WTC11 (cell line): ENCODE measurements around the gene NAV2. TPM values are rescaled to one million over a fixed set of nuclear protein-coding genes. Genes with fewer than 3 reads are reported as not detected.
A peak's percentile ranks its signal among the peaks of the same experiment; 100 is the strongest.

Experiments used
- ATAC-seq: fragments of 200-7000 bp; cut with Tn5 transposase; 2 replicates; pipeline ENCODE4 v1.10.0; 2021; ENCODE audit warnings: mild to moderate bottlenecking, moderate library complexity
- CTCF ChIA-PET: fragments of 300-600 bp; sonication (Branson Sonifier 250); formaldehyde crosslinking; loops from one replicate; lab custom pipeline; 2021; ENCODE audit warnings: antibody characterized with exemption; lab: Charles Lee
- POLR2A ChIA-PET: fragments of 350-600 bp; sonication (Branson Sonifier 250); formaldehyde crosslinking; loops from one replicate; lab custom pipeline; 2021; ENCODE audit warnings: antibody characterized with exemption; lab: Charles Lee
- DNase-seq: peaks from one replicate; pipeline ENCODE4 v3.0.0; 2021; ENCODE audit warnings: low spot score
- H3K27ac Mint-ChIP-seq: 2 replicates; pipeline ENCODE4 v1.8.0; 2021; ENCODE audit warnings: mixed read lengths
- H3K27me3 Mint-ChIP-seq: 2 replicates; pipeline ENCODE4 v1.8.0; 2021; ENCODE audit warnings: low read depth, mild to moderate bottlenecking, moderate library complexity, mixed read lengths
- H3K36me3 Mint-ChIP-seq: 2 replicates; pipeline ENCODE4 v1.8.0; 2021; ENCODE audit warnings: mixed read lengths
- H3K4me1 Mint-ChIP-seq: 2 replicates; pipeline ENCODE4 v1.8.0; 2022; ENCODE audit warnings: mixed read lengths
- H3K4me3 Mint-ChIP-seq: 2 replicates; pipeline ENCODE4 v1.8.0; 2021; ENCODE audit warnings: mild to moderate bottlenecking, moderate library complexity, mixed read lengths
- H3K9me3 Mint-ChIP-seq: 2 replicates; pipeline ENCODE4 v1.8.0; 2021; ENCODE audit warnings: mixed read lengths
- ATF1 ChIP-seq: sonication (generic); formaldehyde crosslinking; IDR thresholded peaks from 2 replicates; pipeline ENCODE4 v1.8.1; 2023; ENCODE audit warnings: mild to moderate bottlenecking, moderate library complexity, missing genetic modification reagents
- FOXK1 ChIP-seq: sonication (generic); formaldehyde crosslinking; IDR thresholded peaks from 2 replicates; pipeline ENCODE4 v1.8.0; 2022; ENCODE audit warnings: mild to moderate bottlenecking, moderate library complexity, missing genetic modification reagents
- JUN ChIP-seq: sonication (generic); formaldehyde crosslinking; IDR thresholded peaks from 2 replicates; pipeline ENCODE4 v1.8.0; 2023; ENCODE audit warnings: mild to moderate bottlenecking, missing genetic modification reagents
- MXD4 ChIP-seq: fragments of 250-450 bp; sonication (Bioruptor Pico); IDR thresholded peaks from 2 replicates; pipeline ENCODE4 v1.8.0; 2021; ENCODE audit warnings: mild to moderate bottlenecking, moderate library complexity, borderline replicate concordance
- RORB ChIP-seq: fragments of 250-450 bp; sonication (Bioruptor Pico); IDR thresholded peaks from 2 replicates; pipeline ENCODE4 v1.9.0; 2021; ENCODE audit warnings: mild to moderate bottlenecking
- SMAD3 ChIP-seq: sonication (generic); formaldehyde crosslinking; IDR thresholded peaks from 2 replicates; pipeline ENCODE4 v1.8.0; 2022; ENCODE audit warnings: missing genetic modification reagents, mild to moderate bottlenecking, borderline replicate concordance
- TP53 ChIP-seq: sonication (generic); formaldehyde crosslinking; IDR thresholded peaks from 2 replicates; pipeline ENCODE4 v1.8.1; 2023; ENCODE audit warnings: mild to moderate bottlenecking, missing genetic modification reagents
- ZNF263 ChIP-seq: sonication (generic); formaldehyde crosslinking; IDR thresholded peaks from 2 replicates; pipeline ENCODE4 v1.8.1; 2022; ENCODE audit warnings: low read depth, mild to moderate bottlenecking, moderate library complexity, missing genetic modification reagents
- ZNF317 ChIP-seq: sonication (generic); formaldehyde crosslinking; IDR thresholded peaks from 2 replicates; pipeline ENCODE4 v1.8.1; 2023; ENCODE audit warnings: low read depth, mild to moderate bottlenecking, moderate library complexity, missing genetic modification reagents, borderline replicate concordance
- ZNF671 ChIP-seq: fragments of 250-450 bp; sonication (Bioruptor Pico); IDR thresholded peaks from 2 replicates; pipeline ENCODE4 v1.8.0; 2021; ENCODE audit warnings: mild to moderate bottlenecking
- total RNA-seq: library from RNA; stranded (reverse); gene quantifications from 3 replicates; pipeline ENCODE4 v1.2.3, GENCODE V29; 2021
- TF ChIP-seq, protein P1 (sequence below): sonication (generic); formaldehyde crosslinking; IDR thresholded peaks from 2 replicates; pipeline ENCODE4 v1.8.1; 2022; ENCODE audit warnings: mild to moderate bottlenecking, moderate library complexity, missing genetic modification reagents
- TF ChIP-seq, protein P2 (sequence below): sonication (generic); formaldehyde crosslinking; IDR thresholded peaks from 2 replicates; pipeline ENCODE4 v1.8.1; 2023; ENCODE audit warnings: mild to moderate bottlenecking, missing genetic modification reagents, moderate library complexity
- TF ChIP-seq, protein P3 (sequence below): sonication (generic); formaldehyde crosslinking; IDR thresholded peaks from 2 replicates; pipeline ENCODE4 v1.8.0; 2022; ENCODE audit warnings: mild to moderate bottlenecking, missing genetic modification reagents
- TF ChIP-seq, protein P4 (sequence below): fragments of 250-450 bp; sonication (Bioruptor Pico); IDR thresholded peaks from 2 replicates; pipeline ENCODE4 v1.9.0; 2021; ENCODE audit warnings: mild to moderate bottlenecking
- TF ChIP-seq, protein P5 (sequence below): sonication (generic); formaldehyde crosslinking; IDR thresholded peaks from 2 replicates; pipeline ENCODE4 v1.8.1; 2023; ENCODE audit warnings: mild to moderate bottlenecking, missing genetic modification reagents
- TF ChIP-seq, protein P6 (sequence below): fragments of 200-600 bp; IDR thresholded peaks from 2 replicates; pipeline ENCODE4 v1.8.0; 2022; ENCODE audit warnings: antibody characterized with exemption

Gene NAV2
- total RNA-seq, 1 experiment from 2014 or later, result 42.8 TPM

DNA sequence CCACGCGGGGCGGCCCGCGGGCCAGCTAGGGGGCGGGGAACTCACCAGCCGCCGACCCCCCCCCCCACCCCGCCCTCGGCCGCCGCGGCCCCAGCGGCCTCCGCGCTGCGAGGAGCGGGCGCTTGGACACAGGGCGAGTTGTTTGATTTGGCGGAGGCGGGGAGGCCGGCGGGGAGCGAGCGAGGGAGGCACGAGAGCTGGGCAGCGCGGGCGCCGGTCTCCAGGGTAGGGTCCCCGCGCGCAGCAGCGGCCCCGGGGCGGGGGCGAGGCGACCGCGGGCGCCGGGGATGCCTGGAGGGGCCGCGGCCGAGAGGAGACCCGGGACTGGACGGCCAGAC, 64.4 kb downstream of the NAV2 start:
- CTCF ChIA-PET, result interaction anchor here (1.1 to 3.0 kb wide), 6 partner anchors 10 to 127 kb away, joined by 3 to 20 read pairs (median 4); no protein-coding TSS in a partner anchor
- POLR2A ChIA-PET, result interaction anchor here (1.0 to 1.2 kb wide), 3 partner anchors 14 to 91 kb away, joined by 3 to 6 read pairs (median 3); no protein-coding TSS in a partner anchor

DNA sequence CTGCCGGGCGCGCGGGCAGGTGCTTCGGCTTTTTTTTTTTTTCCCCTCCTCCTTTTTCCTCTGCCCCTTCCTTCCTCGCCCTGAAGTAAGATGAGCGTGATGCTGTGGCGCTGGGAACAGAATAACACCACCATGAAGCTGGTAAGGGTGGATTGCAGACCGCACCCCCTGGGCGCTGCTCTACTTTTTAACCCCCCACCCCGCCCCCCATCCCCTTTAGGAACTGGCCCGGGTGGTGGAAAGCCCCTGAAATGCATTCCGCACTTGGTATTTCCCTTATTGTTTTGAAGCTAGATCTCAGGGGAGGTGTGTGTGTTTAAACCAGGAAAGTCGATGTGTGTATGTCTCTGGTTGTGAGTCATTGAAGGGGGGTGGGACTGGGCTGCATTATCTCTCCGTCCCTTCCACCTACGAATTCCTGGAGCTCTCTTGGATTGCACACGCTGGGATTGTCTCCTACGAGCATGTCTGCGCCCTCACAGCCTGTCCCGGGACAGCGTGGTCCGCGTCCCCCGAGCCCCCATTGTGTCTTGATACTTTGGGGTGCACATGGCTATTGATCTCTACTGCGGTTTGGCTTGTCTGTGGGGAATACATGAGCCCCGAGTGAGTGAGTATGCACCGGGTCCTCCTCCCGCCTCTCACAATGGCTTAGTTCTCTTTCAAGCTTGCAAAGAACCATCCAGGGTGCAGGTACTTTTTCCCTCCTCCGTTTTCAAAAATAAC, 64.9 kb downstream of the NAV2 start:
- peak overlapping the region; percentile 87 for H3K27ac Mint-ChIP-seq
- H3K27me3 Mint-ChIP-seq, result peaks cover 21% of the 10 kb centered on the region
- no peak for TF ChIP-seq SMAD3 (CRISPR knock-in tag)
- TF ChIP-seq ZNF671 (CRISPR knock-in tag), result no peak
- TF ChIP-seq, protein P1, sequence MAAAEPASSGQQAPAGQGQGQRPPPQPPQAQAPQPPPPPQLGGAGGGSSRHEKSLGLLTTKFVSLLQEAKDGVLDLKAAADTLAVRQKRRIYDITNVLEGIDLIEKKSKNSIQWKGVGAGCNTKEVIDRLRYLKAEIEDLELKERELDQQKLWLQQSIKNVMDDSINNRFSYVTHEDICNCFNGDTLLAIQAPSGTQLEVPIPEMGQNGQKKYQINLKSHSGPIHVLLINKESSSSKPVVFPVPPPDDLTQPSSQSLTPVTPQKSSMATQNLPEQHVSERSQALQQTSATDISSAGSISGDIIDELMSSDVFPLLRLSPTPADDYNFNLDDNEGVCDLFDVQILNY (CRISPR knock-in tag), result no peak
- TF ChIP-seq JUN, result no peak
- no peak for TF ChIP-seq ZNF263 (CRISPR knock-in tag)
- TF ChIP-seq, protein P2, sequence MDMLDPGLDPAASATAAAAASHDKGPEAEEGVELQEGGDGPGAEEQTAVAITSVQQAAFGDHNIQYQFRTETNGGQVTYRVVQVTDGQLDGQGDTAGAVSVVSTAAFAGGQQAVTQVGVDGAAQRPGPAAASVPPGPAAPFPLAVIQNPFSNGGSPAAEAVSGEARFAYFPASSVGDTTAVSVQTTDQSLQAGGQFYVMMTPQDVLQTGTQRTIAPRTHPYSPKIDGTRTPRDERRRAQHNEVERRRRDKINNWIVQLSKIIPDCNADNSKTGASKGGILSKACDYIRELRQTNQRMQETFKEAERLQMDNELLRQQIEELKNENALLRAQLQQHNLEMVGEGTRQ (CRISPR knock-in tag), result no peak
- TF ChIP-seq FOXK1 (CRISPR knock-in tag), result no peak
- no peak for TF ChIP-seq MXD4 (CRISPR knock-in tag)
- TF ChIP-seq, protein P3, sequence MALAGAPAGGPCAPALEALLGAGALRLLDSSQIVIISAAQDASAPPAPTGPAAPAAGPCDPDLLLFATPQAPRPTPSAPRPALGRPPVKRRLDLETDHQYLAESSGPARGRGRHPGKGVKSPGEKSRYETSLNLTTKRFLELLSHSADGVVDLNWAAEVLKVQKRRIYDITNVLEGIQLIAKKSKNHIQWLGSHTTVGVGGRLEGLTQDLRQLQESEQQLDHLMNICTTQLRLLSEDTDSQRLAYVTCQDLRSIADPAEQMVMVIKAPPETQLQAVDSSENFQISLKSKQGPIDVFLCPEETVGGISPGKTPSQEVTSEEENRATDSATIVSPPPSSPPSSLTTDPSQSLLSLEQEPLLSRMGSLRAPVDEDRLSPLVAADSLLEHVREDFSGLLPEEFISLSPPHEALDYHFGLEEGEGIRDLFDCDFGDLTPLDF (CRISPR knock-in tag), result no peak
- TF ChIP-seq, protein P4, sequence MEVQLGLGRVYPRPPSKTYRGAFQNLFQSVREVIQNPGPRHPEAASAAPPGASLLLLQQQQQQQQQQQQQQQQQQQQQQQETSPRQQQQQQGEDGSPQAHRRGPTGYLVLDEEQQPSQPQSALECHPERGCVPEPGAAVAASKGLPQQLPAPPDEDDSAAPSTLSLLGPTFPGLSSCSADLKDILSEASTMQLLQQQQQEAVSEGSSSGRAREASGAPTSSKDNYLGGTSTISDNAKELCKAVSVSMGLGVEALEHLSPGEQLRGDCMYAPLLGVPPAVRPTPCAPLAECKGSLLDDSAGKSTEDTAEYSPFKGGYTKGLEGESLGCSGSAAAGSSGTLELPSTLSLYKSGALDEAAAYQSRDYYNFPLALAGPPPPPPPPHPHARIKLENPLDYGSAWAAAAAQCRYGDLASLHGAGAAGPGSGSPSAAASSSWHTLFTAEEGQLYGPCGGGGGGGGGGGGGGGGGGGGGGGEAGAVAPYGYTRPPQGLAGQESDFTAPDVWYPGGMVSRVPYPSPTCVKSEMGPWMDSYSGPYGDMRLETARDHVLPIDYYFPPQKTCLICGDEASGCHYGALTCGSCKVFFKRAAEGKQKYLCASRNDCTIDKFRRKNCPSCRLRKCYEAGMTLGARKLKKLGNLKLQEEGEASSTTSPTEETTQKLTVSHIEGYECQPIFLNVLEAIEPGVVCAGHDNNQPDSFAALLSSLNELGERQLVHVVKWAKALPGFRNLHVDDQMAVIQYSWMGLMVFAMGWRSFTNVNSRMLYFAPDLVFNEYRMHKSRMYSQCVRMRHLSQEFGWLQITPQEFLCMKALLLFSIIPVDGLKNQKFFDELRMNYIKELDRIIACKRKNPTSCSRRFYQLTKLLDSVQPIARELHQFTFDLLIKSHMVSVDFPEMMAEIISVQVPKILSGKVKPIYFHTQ (CRISPR knock-in tag), result no peak
- TF ChIP-seq ZNF317 (CRISPR knock-in tag), result no peak
- TF ChIP-seq, protein P5, sequence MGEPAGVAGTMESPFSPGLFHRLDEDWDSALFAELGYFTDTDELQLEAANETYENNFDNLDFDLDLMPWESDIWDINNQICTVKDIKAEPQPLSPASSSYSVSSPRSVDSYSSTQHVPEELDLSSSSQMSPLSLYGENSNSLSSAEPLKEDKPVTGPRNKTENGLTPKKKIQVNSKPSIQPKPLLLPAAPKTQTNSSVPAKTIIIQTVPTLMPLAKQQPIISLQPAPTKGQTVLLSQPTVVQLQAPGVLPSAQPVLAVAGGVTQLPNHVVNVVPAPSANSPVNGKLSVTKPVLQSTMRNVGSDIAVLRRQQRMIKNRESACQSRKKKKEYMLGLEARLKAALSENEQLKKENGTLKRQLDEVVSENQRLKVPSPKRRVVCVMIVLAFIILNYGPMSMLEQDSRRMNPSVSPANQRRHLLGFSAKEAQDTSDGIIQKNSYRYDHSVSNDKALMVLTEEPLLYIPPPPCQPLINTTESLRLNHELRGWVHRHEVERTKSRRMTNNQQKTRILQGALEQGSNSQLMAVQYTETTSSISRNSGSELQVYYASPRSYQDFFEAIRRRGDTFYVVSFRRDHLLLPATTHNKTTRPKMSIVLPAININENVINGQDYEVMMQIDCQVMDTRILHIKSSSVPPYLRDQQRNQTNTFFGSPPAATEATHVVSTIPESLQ, result no peak
- TF ChIP-seq, protein P6, sequence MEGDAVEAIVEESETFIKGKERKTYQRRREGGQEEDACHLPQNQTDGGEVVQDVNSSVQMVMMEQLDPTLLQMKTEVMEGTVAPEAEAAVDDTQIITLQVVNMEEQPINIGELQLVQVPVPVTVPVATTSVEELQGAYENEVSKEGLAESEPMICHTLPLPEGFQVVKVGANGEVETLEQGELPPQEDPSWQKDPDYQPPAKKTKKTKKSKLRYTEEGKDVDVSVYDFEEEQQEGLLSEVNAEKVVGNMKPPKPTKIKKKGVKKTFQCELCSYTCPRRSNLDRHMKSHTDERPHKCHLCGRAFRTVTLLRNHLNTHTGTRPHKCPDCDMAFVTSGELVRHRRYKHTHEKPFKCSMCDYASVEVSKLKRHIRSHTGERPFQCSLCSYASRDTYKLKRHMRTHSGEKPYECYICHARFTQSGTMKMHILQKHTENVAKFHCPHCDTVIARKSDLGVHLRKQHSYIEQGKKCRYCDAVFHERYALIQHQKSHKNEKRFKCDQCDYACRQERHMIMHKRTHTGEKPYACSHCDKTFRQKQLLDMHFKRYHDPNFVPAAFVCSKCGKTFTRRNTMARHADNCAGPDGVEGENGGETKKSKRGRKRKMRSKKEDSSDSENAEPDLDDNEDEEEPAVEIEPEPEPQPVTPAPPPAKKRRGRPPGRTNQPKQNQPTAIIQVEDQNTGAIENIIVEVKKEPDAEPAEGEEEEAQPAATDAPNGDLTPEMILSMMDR, result no peak
- TF ChIP-seq TP53 (CRISPR knock-in tag), result no peak
- no peak for TF ChIP-seq ATF1 (CRISPR knock-in tag)
- TF ChIP-seq RORB (CRISPR knock-in tag), result no peak
- H3K4me3 Mint-ChIP-seq, result peak overlapping the region; percentile 86
- peaks cover 68% of the 10 kb centered on the region for H3K4me1 Mint-ChIP-seq
- H3K9me3 Mint-ChIP-seq, result peaks cover 9% of the 10 kb centered on the region
- ChIA-PET CTCF (interaction anchor here (0.6 to 3.0 kb wide), 11 partner anchors 10 to 137 kb away, joined by 3 to 20 read pairs (median 4); no protein-coding TSS in a partner anchor), POLR2A (interaction anchor here (0.6 to 1.2 kb wide), 4 partner anchors 14 to 90 kb away, joined by 3 to 6 read pairs (median 4); no protein-coding TSS in a partner anchor)
- peaks cover 9% of the 10 kb centered on the region for H3K36me3 Mint-ChIP-seq
- ATAC-seq (peak; percentile 38), DNase-seq (no peak)

More for the DNA sequence above, 64.4 kb downstream of the NAV2 start:
- peaks cover 8% of the 10 kb centered on the region for H3K9me3 Mint-ChIP-seq
- peaks cover 72% of the 10 kb centered on the region for H3K4me1 Mint-ChIP-seq
- peak; percentile 11 for ATAC-seq
- H3K4me3 Mint-ChIP-seq, result peak overlapping the region; percentile 86
- peaks cover 21% of the 10 kb centered on the region for H3K27me3 Mint-ChIP-seq
- TF ChIP-seq, protein P5, result no peak
- TF ChIP-seq, protein P1 (CRISPR knock-in tag), result 0 out of 2 replicates have a peak, but pooled peaks have one; percentile 40
- TF ChIP-seq, all 79 proteins: peak for 1
- H3K27ac Mint-ChIP-seq, result no peak overlapping the region
- peaks cover 8% of the 10 kb centered on the region for H3K36me3 Mint-ChIP-seq
- DNase-seq, result peak; percentile 40
